AG10803 (cell line): ENCODE results near the gene CPPED1.

Source experiments
- DNase-seq: peaks from one replicate; pipeline ENCODE4 v3.0.0; 2010; ENCODE audit warnings: low read depth
- H3K4me3 ChIP-seq: 2 replicates; pipeline ENCODE4 v1.5.1; 2011; ENCODE audit warnings: mild to moderate bottlenecking, low read length, control low read depth
- CTCF ChIP-seq: conservative IDR thresholded peaks from 2 replicates; pipeline ENCODE4 v1.5.1; 2011; ENCODE audit warnings: mild to moderate bottlenecking, low read length, control low read depth, inconsistent platforms

CPPED1 gene

GRCh38 chr16:12744860-12745259 is 58.8 kb downstream of the CPPED1 start:
- no peak for TF ChIP-seq CTCF
- no peak for DNase-seq

GRCh38 chr16:12742741-12743140 is 60.9 kb downstream of the CPPED1 start:
- H3K4me3 ChIP-seq, result no peak overlapping the region
- TF ChIP-seq CTCF, result no peak
- DNase-seq, result no peak

More at GRCh38 chr16:12744860-12745259, 58.8 kb downstream of the CPPED1 start:
- H3K4me3 ChIP-seq, result no peak overlapping the region

GRCh38 chr16:12740986-12741610 is 62.6 kb downstream of the CPPED1 start:
- H3K4me3 ChIP-seq, result no peak overlapping the region
- TF ChIP-seq CTCF, result no peak
- no peak for DNase-seq

GRCh38 chr16:12739738-12740137 is 63.9 kb downstream of the CPPED1 start:
- no peak overlapping the region for H3K4me3 ChIP-seq
- DNase-seq, result no peak
- TF ChIP-seq CTCF, result no peak

- TF ChIP-seq CTCF, result no peak
- no peak overlapping the region for H3K4me3 ChIP-seq
- DNase-seq, result no peak
Observed at GRCh38 chr16:12737563-12737962, 66.1 kb downstream of the CPPED1 start.

GRCh38 chr16:12735805-12736204 is 67.9 kb downstream of the CPPED1 start:
- TF ChIP-seq CTCF, result no peak
- H3K4me3 ChIP-seq, result no peak overlapping the region
- no peak for DNase-seq

GRCh38 chr16:12732600-12732999 is 71.1 kb downstream of the CPPED1 start:
- TF ChIP-seq CTCF, result no peak
- no peak for DNase-seq
- H3K4me3 ChIP-seq, result no peak overlapping the region
